Hippocampal formation (tissue), 2 donors: Measurements from ENCODE around the gene FBXW10B.
A peak's percentile ranks its signal among the peaks of the same experiment; 100 is the strongest.
"Not testable (repeated sequence)": the region's sequence is repeated elsewhere in the genome, so short reads cannot be mapped to it uniquely, and the experiment has no call there.

Source experiments
- DNase-seq, 2 donors: peaks; one replicate each; lab custom pipeline; 2025; lab: John Stamatoyannopoulos, UW

Gene FBXW10B, protein sequence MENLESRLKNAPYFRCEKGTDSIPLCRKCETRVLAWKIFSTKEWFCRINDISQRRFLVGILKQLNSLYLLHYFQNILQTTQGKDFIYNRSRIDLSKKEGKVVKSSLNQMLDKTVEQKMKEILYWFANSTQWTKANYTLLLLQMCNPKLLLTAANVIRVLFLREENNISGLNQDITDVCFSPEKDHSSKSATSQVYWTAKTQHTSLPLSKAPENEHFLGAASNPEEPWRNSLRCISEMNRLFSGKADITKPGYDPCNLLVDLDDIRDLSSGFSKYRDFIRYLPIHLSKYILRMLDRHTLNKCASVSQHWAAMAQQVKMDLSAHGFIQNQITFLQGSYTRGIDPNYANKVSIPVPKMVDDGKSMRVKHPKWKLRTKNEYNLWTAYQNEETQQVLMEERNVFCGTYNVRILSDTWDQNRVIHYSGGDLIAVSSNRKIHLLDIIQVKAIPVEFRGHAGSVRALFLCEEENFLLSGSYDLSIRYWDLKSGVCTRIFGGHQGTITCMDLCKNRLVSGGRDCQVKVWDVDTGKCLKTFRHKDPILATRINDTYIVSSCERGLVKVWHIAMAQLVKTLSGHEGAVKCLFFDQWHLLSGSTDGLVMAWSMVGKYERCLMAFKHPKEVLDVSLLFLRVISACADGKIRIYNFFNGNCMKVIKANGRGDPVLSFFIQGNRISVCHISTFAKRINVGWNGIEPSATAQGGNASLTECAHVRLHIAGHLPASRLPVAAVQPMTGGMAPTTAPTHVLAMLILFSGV

DNA sequence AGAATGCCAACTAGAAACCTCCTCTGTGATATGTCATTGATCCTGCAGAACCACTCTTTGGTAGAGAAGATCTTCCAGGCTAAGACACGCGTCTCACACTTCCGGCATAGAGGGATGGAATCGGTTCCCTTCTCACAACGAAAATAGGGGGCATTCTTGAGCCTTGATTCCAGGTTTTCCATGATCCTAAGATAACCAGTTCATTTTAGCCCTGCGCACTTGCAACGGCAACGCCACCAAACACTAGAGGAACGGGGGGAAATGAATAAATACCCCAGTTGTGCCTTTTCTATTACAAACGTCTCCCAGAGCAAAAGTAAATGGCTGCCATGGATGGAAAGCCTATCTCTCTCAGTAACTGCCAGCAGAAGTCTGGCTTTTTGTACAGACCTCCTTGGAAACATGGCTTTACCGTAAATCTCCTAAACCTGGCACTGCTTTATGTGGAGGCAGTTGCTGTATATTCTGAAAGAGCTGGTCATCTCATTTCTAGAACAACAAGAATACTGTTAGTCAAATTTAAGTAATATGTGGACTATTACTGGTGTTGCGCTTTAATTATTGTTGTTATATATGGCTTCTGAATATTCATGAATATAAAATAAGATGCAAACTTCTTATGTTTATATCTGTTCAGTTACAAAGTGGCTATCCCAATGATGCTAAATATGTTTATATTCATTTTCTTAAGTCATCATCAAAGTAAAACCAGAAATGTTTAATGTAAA is at the start of gene FBXW10B:
TSS of gene FBXW10B (minus strand) at position 374 of the 728 bp plus-strand sequence. CDS start at position 182, 192 bp downstream.
- DNase-seq = not testable (repeated sequence)

DNA sequence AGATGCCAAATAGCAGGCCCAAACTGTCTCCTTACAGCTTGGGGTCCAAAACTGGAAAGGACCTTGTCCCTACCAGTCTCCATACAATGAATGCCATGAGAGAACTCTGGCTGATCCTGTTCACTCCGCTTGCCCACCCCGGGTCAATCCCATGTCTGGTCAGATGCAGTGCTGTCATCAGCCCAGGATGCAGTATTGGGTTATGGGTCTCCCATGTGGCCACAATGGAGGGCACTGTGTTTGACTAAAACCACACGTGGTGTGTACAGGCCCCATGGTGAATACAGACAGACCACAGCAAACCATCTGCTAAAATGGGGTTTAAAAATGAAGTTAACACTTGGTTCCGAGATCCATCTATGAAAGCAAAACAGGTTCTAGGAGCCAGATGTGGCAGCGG is 44.2 kb upstream of the FBXW10B start:
- DNase-seq = no peak

DNA sequence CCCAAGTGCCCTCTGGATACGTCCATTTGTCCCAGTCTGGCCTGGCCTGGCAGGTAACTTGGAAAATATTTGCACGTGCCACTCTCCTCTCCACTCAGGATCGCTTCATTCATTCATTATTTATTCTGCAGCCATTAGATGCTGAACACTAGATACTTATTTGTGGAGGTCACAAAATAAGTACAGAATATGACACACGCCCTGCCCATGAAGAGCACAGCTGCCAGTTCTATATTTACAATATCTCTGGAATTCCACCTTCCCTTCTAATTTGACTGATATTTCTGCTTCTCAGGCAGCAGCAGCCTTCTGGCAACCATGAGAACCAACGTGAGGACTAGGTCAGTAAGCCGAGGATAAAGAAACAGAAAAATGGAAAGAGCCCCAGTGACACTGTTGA is 43.7 kb upstream of the FBXW10B start:
- DNase-seq = no peak

DNA sequence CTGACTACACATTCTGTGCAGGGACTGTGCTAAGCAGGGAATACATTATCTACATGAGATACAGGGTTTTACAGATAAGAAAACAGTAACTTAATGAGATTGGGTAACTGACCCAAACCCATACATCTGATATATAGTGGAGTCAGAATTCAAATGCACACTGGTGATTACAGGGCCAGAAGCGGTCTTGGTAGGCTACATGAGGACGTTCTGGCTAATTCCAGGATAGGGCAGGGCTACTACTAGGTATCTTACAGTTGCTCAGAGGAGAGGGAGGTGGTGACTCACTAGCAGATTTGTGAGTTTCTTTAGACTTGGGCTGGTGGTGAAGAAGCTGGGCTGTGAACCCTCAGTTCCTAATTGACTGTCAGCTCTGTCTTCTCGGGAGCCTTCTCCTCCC is 43.2 kb upstream of the FBXW10B start:
- DNase-seq = no peak

DNA sequence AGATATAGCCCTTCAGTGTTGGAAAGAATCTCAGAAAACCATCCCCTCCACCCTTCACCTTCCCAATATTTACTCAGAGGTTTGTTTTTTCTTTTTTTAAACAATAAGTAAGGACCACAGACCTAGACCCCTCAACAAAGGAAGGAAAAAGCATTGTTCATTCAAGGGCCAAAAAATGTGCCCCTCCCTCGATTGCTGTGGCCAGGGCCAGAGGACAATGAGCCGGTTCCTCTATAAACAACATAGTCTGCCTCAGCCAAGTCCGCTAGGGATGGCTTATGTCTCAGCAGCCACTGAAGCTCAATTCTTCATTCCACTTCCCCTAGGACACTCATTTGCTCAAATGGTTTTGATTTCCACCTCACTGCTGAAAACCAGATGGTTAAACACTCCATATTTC is 40.6 kb upstream of the FBXW10B start:
- DNase-seq = no peak

DNA sequence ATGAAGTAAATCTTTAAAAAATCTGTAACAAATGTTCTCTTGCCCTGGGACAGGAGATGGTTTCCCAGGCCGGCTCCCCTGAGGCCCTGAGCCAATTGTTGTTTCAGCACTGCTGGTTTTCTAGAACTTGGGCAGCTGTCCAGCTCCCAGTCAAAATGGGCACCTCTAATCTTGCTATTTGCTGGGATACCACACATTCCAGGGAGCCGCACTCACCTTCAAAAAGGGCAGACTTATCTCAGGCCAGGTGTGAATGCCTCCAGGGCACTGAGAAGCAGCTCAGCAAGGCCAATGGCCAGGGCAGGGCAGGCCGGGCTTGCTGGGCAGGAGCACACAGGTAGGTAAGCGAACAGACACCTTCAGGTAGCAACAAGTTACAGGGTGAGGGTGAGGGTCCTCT is 40.2 kb upstream of the FBXW10B start:
- no peak for DNase-seq

DNA sequence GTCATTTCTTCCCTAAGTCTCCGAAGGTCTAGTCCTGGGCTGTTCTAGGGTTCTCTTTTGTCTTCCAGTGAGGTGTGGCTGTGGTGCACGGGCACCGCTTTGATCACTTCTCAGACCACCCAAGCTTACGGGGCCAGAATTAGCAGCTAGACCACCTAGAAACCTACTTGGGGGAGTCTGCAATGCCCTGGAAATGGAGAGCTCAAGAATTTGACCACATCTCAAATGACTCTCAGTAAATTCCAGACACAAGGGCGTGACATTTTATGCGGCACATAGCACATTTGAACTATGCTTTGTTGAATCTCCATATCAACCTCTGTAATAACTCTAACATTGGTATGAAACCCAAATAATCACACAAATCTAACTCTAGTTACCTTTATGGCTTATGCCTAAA is 39.7 kb upstream of the FBXW10B start:
- DNase-seq = no peak

DNA sequence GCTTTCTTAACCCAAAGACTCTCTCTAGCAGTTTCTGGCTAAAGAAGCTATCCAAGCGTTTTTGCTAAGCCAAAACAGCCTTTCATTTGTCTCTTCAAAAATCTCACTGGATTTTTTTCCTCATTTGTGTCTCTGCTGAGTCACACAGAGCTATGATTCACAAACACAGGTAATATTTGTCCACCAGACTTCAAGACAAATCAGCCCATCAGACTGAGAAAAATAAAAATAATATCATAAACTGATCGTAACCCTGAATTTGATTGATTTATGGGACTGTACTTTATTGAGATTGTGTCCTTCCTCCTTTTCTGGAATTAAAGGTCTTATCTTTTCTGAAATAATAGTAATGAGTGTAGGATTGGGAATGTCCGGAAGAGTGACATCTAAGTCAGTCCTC is 38.8 kb upstream of the FBXW10B start:
- no peak for DNase-seq

DNA sequence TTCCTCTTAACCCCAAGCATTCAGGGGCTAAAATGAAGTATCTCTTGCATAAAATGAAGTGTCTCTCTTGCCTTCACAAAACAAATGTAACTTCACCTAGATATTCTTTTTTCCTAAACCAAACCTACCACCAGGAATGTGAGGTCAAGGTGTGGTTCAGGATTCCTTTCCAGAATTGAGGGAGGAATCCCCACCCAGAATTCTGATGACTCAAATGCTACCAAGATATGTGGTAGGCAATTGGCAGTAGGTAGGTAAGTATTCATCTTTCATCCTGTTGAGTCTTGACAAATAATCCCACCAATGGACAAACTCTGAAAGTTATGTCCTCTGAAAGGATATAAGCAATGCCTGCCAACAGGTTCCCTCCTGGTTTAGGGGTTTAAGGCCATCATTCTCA is 38.4 kb upstream of the FBXW10B start:
- no peak for DNase-seq

DNA sequence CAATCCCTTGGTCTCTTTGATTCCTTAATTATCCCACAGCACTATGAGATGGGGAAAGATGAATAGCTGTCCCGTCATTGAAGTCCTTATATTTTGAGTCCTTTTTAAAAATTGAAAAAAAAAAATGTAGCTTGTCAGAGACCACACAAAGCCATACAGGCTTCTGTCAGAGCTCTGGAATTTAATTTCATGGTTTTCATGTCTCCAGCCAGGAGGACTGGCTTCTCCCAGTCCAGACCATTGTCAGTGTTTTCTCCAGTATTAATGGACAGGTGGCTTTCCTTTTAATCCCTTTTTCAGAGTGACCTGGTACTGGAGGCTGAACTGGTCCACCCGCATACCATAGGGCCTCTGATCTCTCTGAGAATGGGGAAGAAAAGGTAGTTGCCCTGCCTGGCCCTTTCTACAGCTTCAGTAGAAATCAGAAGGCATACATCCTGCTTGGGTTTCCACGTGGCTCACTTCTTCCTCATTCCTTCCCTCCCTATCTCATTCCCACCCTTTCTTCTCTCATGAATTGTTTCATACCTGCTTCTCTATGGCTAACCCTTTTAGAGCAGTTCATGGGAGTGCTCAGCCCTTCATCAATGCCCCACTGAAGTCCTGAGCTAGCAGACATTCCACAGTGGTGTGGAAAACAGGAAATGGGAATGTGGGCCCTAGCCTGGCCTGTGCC is 35.5 kb upstream of the FBXW10B start:
- no peak for DNase-seq

DNA sequence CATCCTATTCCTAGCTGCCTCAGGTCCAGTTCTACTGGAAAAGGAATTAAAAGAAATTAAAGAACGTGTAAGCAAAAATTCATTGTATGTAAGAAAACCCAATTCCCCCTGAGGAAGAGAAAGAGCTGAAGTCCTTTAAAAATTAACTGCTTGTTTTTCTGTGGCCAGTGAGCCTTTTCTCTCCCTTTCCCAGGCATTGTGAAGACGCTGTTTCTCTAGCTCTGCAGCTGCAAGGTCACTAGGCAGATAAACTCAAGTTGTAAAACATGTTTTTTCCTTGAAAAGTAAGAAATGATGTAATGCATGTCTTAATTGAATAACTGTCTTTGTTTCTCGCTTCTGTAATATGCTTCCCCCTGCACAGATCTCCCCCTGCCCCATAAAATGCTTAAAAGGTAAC is 34.9 kb upstream of the FBXW10B start:
- DNase-seq = not testable (repeated sequence)

DNA sequence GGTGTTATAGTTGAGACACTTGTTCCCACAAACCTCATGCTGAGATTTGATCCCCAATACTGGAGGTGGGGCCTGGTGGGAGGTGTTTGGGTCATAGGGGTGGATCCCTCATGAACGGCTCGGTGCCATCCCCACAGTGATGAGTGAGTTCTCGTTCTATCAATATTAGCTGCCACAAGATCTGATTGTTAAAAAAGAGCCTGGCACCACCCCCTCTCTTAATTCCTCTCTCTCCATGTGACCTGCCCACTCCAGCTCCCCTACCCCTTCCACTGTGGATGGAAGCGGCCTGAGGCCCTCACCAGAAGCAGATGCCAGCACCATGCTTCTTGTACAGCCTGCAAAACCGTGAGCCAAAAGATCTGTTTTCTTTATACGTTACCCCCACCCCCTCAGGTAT is 33.5 kb upstream of the FBXW10B start:
- no peak for DNase-seq

DNA sequence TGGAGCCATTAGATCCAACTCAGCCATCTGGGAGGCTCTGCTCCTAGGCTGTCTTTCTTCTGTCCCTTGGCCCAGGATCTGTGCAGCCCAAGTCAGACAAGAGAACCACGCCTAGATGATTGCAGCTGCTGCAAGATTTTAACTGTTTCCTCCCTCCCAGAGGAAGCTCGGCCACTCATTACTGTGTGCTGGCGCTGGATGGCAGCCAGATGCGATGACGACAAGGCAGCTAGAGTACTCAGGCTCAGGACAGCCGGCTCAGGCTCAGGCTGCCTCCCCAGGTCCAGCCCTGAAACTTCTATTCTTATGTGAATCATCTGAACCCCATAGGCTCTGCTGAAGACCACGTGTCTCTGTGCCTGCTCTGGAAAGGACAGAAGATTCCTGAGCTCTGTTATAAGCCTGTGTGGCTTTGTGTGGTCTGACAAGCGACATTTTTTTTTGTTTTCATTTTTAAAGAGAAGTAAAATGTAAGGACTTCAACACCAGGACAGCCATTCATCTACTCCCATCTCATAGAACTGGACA is 32.1 kb upstream of the FBXW10B start:
- peak; percentile 51 to 56 for DNase-seq

DNA sequence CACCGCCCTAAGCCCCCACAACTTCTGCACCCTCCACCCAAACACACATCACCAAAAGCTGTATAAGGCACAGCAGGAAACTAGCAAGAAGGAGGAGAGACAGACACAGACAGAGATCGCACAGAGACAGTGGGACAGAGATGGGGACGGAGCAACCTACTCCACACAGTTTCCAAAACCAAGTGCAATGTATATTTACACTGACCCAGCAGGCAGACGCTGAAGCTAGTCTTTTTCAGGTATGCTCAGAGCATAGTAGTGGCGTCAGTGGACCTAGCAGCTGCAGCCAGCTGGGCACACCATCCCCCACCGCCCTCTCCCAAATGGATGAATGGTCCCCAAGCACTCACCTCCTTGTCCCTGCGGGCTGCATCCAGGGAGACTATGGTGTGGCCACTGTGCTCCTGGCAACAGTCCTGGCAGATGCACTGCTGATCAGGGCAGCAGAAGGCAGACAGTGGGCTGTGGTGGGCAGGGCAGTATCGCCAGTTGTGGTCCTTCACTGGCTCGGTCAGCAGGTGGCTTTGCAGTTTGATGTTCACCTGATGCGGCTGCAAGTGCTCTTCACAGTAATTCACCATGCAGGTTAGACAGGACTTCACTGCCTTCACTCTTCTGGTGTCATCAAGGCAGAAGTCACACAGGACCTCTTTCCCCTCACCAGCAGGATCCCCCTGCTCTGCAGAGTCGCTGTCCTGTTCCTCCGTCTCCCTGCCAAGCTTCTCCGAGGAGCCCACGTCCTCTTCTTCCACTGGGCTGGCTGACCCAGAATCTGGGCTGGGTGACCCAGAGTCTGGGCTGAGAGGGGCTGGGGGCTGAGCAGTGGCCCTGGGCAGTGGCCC is 31.5 kb upstream of the FBXW10B start:
- peak in 1 of 2 donors; percentile 6 for DNase-seq

DNA sequence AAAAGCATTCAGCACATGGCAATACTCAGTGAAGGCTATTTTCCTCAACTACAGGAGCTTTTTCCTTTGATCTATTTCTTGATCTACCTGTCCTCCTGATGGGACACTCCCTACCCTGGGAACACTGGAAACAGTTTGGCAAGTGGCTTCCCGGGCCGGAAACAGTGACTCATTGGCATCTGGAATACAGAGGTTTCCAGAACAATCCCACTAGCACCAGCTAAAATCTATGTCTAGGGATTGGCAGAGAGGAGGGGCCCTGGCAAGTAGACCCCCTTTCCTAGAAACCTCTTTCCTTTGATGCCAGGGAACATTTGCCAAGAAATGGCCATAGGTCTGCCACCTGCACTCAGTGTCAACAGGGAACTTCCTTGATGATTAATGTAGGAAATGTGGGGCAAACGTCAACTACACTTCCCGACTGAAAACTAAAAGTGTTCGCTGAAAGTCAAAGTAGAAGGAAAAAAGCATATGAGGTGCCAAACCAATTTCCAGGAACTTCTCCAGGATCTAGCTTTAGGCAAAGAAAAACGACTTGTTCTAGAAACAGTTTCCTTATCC is 30.4 kb upstream of the FBXW10B start:
- DNase-seq = no peak

DNA sequence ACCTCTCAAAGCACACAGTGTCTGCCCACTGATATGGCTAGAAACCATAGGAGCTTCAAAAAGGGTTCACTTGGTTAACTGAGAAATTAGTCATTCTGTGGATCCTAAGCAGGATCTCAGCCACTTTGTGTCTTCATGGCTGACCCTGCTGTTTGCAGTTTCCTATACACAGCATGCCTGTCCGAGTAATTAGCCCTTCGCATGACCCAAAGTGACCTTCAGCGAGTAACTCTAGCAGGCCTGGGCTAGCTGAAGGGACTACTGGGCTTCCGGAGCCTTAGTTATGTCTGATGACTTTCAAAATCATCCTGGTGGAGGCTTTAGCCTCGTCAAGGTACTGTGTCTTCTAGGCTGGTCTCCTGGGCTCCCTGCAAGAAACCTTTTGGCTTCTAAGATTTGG is 28.9 kb upstream of the FBXW10B start:
- DNase-seq = no peak

DNA sequence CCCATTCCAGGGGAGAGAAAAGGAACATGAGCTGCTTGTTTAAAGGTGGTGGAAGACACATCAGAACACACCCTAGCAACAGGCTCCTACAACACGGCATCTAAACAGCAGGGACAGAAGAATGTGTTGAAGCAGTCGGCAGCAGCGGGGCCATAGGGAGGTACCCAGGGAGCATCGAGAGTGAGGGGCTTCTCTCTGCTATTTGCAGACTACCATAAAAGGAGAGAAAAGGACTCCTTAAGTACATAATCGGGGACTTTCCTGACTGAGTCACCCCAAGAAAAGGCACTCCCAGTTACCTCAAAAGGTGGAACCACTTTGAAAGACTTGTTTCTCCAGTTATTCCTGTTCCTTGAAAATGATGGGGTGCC is 26.4 kb upstream of the FBXW10B start:
- not testable (repeated sequence) for DNase-seq

DNA sequence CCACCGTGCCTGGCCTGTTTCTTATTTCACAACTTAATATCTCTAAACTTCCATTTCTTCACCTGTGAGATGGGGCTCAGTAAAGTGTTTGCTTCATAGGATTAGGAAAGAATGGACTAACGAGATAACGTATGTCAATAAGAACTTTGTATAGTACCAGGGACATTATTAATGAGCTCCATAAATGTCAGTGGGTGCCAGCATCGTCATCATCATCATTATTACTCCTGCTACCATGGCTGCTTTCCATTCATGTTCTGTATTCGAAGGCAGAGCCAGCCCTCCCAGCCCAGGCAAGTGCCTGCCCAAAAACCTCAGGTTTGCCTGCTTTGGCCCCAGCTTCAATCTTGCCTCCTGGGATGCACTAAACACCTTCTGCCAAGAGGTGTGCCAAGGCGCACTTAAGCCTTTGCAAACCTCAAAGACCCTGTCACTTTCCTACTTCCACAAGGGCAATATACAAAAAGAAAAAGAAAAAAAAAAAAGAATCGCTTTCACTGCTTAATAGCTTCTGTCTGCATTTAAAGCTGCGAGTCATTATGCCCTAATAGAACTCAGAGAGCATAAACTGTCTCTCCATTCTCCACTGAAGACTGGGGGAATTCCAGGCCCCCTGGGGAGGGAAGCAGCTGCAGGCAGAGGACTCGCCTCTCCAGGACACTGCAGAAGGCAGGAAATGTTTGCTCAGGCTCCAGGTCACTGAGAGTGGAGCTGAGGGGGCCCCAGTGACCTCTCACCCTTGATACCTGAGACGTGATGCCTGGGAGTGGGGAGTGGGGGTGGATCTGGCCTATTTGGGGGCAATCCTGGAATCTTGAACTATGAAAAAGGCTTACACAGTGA is 25.8 kb upstream of the FBXW10B start:
- not testable (repeated sequence) for DNase-seq

DNA sequence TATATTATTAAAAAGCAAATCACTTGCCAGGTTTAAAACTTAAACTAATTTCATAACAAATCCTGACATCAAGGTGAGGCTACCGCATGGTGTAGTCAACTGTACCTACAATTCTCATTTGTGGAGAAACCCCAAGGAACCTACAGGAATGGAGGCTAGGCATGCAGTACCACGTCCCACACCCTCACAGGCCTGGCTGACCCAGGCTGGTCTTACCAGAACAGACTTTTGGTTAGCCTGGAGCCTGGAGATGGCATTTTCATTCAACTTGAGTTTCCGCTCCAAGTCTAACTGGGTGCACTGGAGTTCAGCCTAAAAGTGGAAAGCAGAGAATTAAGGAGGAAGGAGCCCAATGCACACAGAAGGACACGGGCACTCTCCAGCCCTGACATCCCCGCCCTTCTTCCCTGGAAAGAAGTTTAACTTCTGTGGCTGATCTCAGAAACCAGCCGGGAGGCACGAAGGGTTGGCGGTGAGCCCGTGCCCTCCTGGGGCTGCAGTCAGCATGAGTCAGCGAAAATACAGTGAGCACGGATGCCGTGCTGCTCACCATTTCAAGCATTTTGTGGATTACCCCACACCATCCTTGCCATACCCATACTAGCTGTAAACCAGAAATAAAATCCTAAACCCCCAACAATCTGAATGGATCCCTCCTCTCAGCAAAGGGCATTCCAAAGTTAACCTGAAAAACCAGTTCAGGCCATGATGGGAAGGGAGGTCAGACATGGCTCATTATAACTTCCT is 23.2 kb upstream of the FBXW10B start:
- not testable (repeated sequence) for DNase-seq
